Right lobe of liver (tissue), 4 donors: ENCODE data around the gene FOXO4.

ENCODE experiments used
- CTCF ChIP-seq, 4 donors: fragments of 200-600 bp in 3 of 4; fragments of 450-650 bp in 1 of 4; IDR thresholded peaks; one replicate each; pipeline versions ENCODE4 v1.5.1 to v1.8.0; 2016 to 2022; ENCODE audit warnings: antibody characterized with exemption in 4 of 4, mild to moderate bottlenecking in 2 of 4
- POLR2A ChIP-seq: fragments of 450-650 bp; IDR thresholded peaks from one replicate; pipeline ENCODE4 v1.6.1; 2017; ENCODE audit warnings: antibody characterized with exemption, mild to moderate bottlenecking
- donor health status: DM: no; HTN: no; CAD: no.
- donor health status: DM: no; HTN: no; CAD: no.
- donor health status: DM: no; HTN: yes; CAD: no.

GRCh38 chrX:71151366-71151765 lies 55.7 kb downstream of the FOXO4 start:
- no peak for TF ChIP-seq CTCF (IDR thresholded peaks at IDR 0.05)
- TF ChIP-seq POLR2A, result no peak
